Endothelial cell of umbilical vein (primary cell): ENCODE data around the gene CHRD. TPM values are rescaled to one million over a fixed set of nuclear protein-coding genes. Genes with fewer than 3 reads are reported as not detected.

Source experiments
- BruUV-seq: library from RNA; stranded (reverse); fragments of 400-500 nt; replicated peaks from 2 replicates; lab custom pipeline; 2021; lab: Mats Ljungman, UMichigan
- CTCF ChIA-PET: fragments of 300-600, 350-600 bp; sonication (Branson Sonifier 250); formaldehyde crosslinking; loops from one replicate; lab custom pipeline; 2021; ENCODE audit warnings: antibody characterized with exemption, inconsistent platforms; lab: Charles Lee
- POLR2A ChIA-PET: fragments of 300-600, 350-600 bp; sonication (Branson Sonifier 250); formaldehyde crosslinking; loops from one replicate; lab custom pipeline; 2021; ENCODE audit warnings: antibody characterized with exemption, inconsistent platforms; lab: Charles Lee
- DNase-seq: peaks from one replicate; pipeline ENCODE4 v3.0.0-alpha.2; 2011; ENCODE audit warnings: low read depth, low spot score
- FAIRE-seq: peaks from 2 replicates; lab custom pipeline; 2011; peaks lifted over from hg19 to GRCh38; lab: Jason Lieb, UNC
- H2AFZ ChIP-seq: 2 replicates; pipeline ENCODE4 v1.6.0; 2012; ENCODE audit warnings: low read depth, low read length, control low read depth, inconsistent platforms
- H3K27ac ChIP-seq: 2 replicates; pipeline ENCODE4 v1.5.1; 2011; ENCODE audit warnings: low read depth, mild to moderate bottlenecking, control low read depth, low read length, moderate library complexity; ENCODE audit not compliant: insufficient read depth
- H3K27me3 ChIP-seq, 2 experiments: 2 replicates each; pipeline versions ENCODE4 v1.6.0 to v1.6.1; 2011; ENCODE audit warnings: low read length in 2 of 2, mixed read lengths in 1 of 2; ENCODE audit not compliant: control insufficient read depth in 2 of 2, insufficient read depth in 2 of 2
- H3K36me3 ChIP-seq, 2 experiments: 2 replicates in 1 of 2; 3 replicates in 1 of 2; pipeline ENCODE4 v1.5.1; 2011; ENCODE audit warnings: low read length in 2 of 2, mild to moderate bottlenecking in 1 of 2, moderate library complexity in 1 of 2; ENCODE audit not compliant: control insufficient read depth in 2 of 2, insufficient read depth in 2 of 2; ENCODE audit errors: extremely low read depth in 1 of 2
- H3K4me1 ChIP-seq: 3 replicates; pipeline ENCODE4 v1.5.1; 2011; ENCODE audit warnings: mild to moderate bottlenecking, low read length; ENCODE audit not compliant: control insufficient read depth, insufficient read depth; ENCODE audit errors: extremely low read depth
- H3K4me2 ChIP-seq: 2 replicates; pipeline ENCODE4 v1.6.1; 2011; ENCODE audit warnings: low read length, control low read depth, mixed read lengths; ENCODE audit not compliant: insufficient read depth
- H3K4me3 ChIP-seq, 3 experiments: fragments of 200-600 bp in 1 of 3; sonication (generic), shearing (Covaris generic) in 1 of 3; replicated peaks in 1 of 3; 2 replicates each; pipeline ENCODE4 v1.5.1; 2011 to 2016; ENCODE audit warnings: control low read depth in 3 of 3, low read length in 3 of 3, mild to moderate bottlenecking in 2 of 3, inconsistent platforms in 1 of 3, low read depth in 1 of 3, moderate library complexity in 1 of 3; ENCODE audit not compliant: insufficient read depth in 1 of 3
- H3K79me2 ChIP-seq: 2 replicates; pipeline ENCODE4 v1.6.0; 2012; ENCODE audit warnings: low read length, inconsistent platforms; ENCODE audit not compliant: control insufficient read depth, insufficient read depth
- H3K9ac ChIP-seq: replicated peaks from 2 replicates; pipeline ENCODE3; 2011; ENCODE audit warnings: low read length, control low read depth; ENCODE audit not compliant: insufficient read depth; ENCODE audit errors: extremely low read depth
- H3K9me1 ChIP-seq: replicated peaks from 3 replicates; pipeline ENCODE4 v1.6.0; 2011; ENCODE audit warnings: mild to moderate bottlenecking, low read length; ENCODE audit not compliant: control insufficient read depth, insufficient read depth; ENCODE audit errors: extremely low read depth
- H3K9me3 ChIP-seq: replicated peaks from 2 replicates; pipeline ENCODE4 v1.5.1; 2012; ENCODE audit warnings: low read length, inconsistent platforms; ENCODE audit not compliant: control insufficient read depth, insufficient read depth
- H4K20me1 ChIP-seq: replicated peaks from 2 replicates; pipeline ENCODE3; 2011; ENCODE audit warnings: mild to moderate bottlenecking, low read length; ENCODE audit not compliant: control insufficient read depth, insufficient read depth; ENCODE audit errors: extremely low read depth
- CTCF ChIP-seq, 2 donors: IDR thresholded peaks; 1 replicate in 1 of 2; 2 replicates in 1 of 2; pipeline ENCODE4 v1.5.1; 2011; ENCODE audit warnings: low read length in 2 of 2, mild to moderate bottlenecking in 2 of 2, moderate library complexity in 2 of 2, control low read depth in 1 of 2, inconsistent platforms in 1 of 2, low read depth in 1 of 2; ENCODE audit not compliant: insufficient read depth in 1 of 2; ENCODE audit errors: extremely low read depth in 1 of 2
- EZH2 ChIP-seq: IDR thresholded peaks from 2 replicates; pipeline ENCODE4 v1.6.1; 2012; ENCODE audit warnings: borderline replicate concordance, low read depth, mild to moderate bottlenecking, moderate library complexity, low read length, inconsistent platforms; ENCODE audit not compliant: severe bottlenecking
- FOS ChIP-seq: IDR thresholded peaks from 2 replicates; pipeline ENCODE4 v1.6.1; 2011; ENCODE audit warnings: mild to moderate bottlenecking, low read length, moderate library complexity, borderline replicate concordance; ENCODE audit not compliant: insufficient read depth
- GATA2 ChIP-seq: IDR thresholded peaks from 2 replicates; pipeline ENCODE4 v1.7.0; 2011; ENCODE audit warnings: low read depth, mild to moderate bottlenecking, moderate library complexity, mixed read lengths, low read length; ENCODE audit not compliant: insufficient read length, insufficient read depth
- JUN ChIP-seq: IDR thresholded peaks from 2 replicates; pipeline ENCODE4 v1.6.1; 2011; ENCODE audit warnings: borderline replicate concordance, low read depth; ENCODE audit not compliant: insufficient read length, insufficient read depth
- MYC ChIP-seq: IDR thresholded peaks from one replicate; pipeline ENCODE4 v1.6.1; 2011; ENCODE audit warnings: mild to moderate bottlenecking, low read depth, low read length
- POLR2A ChIP-seq: IDR thresholded peaks from 2 replicates; pipeline ENCODE4 v1.6.1; 2012; ENCODE audit warnings: low read depth, mild to moderate bottlenecking, control low read depth, low read length
- POLR2AphosphoS5 ChIP-seq: IDR thresholded peaks from 2 replicates; pipeline ENCODE4 v1.6.1; 2012; ENCODE audit warnings: low read depth, mild to moderate bottlenecking, control low read depth, low read length, moderate library complexity; ENCODE audit not compliant: insufficient read depth
- dilution Hi-C: fragments of 300-500 bp; cut with MboI; formaldehyde crosslinking; loops from one replicate; pipeline ENCODE4 v1.15.0; 2019; ENCODE audit warnings: low sequenced_read_pairs; ENCODE audit not compliant: extremely low pct_ligation_motif_present
- intact Hi-C: fragments of 100-400 bp; cut with micrococcal nuclease; formaldehyde crosslinking; loops from one replicate; pipeline ENCODE4 v1.10.0; 2022
- polyA plus RNA-seq, 4 experiments: library from polyadenylated mRNA; depleted of rRNA in 3 of 4; stranded (reverse) in 3 of 4; unstranded in 1 of 4; fragments of >200 nt; gene quantifications; 2 replicates each; pipeline versions ENCODE4 v1.2.1 to v1.2.3, GENCODE V29; 2011 to 2012; ENCODE audit warnings: missing spikeins in 1 of 4
- total RNA-seq: library from RNA; stranded (reverse); gene quantifications from 2 replicates; pipeline ENCODE4 v1.2.3, GENCODE V29; 2021
- TF ChIP-seq, protein P1 (sequence below): IDR thresholded peaks from 2 replicates; pipeline ENCODE4 v1.6.1; 2011; ENCODE audit not compliant: insufficient read depth, insufficient read length

Gene CHRD
- total and polyA plus RNA-seq, 2 donors (not counting 3 experiments of a cell fraction or from before 2014, with no cell fraction given), result 0.40 to 0.54 TPM

- FAIRE-seq (no peak), DNase-seq (no peak)
- dilution Hi-C loops (no loop called here), intact Hi-C loops (no loop called here)
- peaks cover 2 to 7% of the 10 kb centered on the region in 2 experiments for H3K36me3 ChIP-seq
- H3K4me1 ChIP-seq, result no peaks in the 10 kb centered on the region
- no TSS peak for BruUV-seq
- no peak overlapping the region for H2AFZ ChIP-seq
- ChIA-PET POLR2A (no interaction called here), CTCF (no interaction called here)
- no peaks in the 10 kb centered on the region for H3K27me3 ChIP-seq
- no peak for TF ChIP-seq EZH2
- TF ChIP-seq JUN, result no peak
- no peak for TF ChIP-seq POLR2A
- TF ChIP-seq, protein P1, sequence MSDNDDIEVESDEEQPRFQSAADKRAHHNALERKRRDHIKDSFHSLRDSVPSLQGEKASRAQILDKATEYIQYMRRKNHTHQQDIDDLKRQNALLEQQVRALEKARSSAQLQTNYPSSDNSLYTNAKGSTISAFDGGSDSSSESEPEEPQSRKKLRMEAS, result no peak
- no peak for TF ChIP-seq POLR2AphosphoS5
- TF ChIP-seq FOS, result no peak
- TF ChIP-seq CTCF (IDR thresholded peaks at IDR 0.05; ENCODE audit: extremely low read depth in 1 of 2, insufficient read depth in 1 of 2, low read depth in 1 of 2, low read length in 2 of 2), result no peak
- TF ChIP-seq GATA2, result no peak
- TF ChIP-seq MYC, result no peak
- H3K4me3 ChIP-seq, result no peak overlapping the region
- no peak overlapping the region for H3K4me2 ChIP-seq
- H3K9me1 ChIP-seq, result no peaks in the 10 kb centered on the region
- H4K20me1 ChIP-seq, result no peaks in the 10 kb centered on the region
- H3K27ac ChIP-seq, result no peak overlapping the region
- no peaks in the 10 kb centered on the region for H3K9me3 ChIP-seq
- H3K9ac ChIP-seq, result no peak overlapping the region
- H3K79me2 ChIP-seq, result no peaks in the 10 kb centered on the region
Observed at GRCh38 chr3:184349563-184350470, 30.0 kb upstream of the CHRD start.
